Body of pancreas (tissue), 4 donors: ENCODE measurements around the gene SMR3B. TPM values are rescaled to one million over a fixed set of nuclear protein-coding genes. Genes with fewer than 3 reads are reported as not detected.

Experiments
- ATAC-seq: fragments of 150-250 bp; one replicate; pipeline ENCODE4 v1.9.1; 2016
- DNase-seq, 4 donors: peaks; one replicate each; pipeline ENCODE4 v3.0.0-alpha.2; 2019
- H3K27ac ChIP-seq, 4 donors: fragments of 200-600 bp; sonication (generic); 1 replicate in 3 of 4; 2 replicates in 1 of 4; pipeline versions ENCODE4 v1.5.1 to v1.6.1; 2016 to 2019; ENCODE audit warnings: mild to moderate bottlenecking in 1 of 4, mixed read lengths in 1 of 4, moderate library complexity in 1 of 4
- H3K27me3 ChIP-seq, 2 donors: fragments of 200-600 bp; sonication (generic); one replicate each; pipeline ENCODE4 v1.6.0; 2016; ENCODE audit warnings: mild to moderate bottlenecking in 1 of 2
- H3K36me3 ChIP-seq, 2 donors: fragments of 200-600 bp; sonication (generic); replicated peaks in 1 of 2; 2 replicates each; pipeline ENCODE4 v1.5.1; 2016; ENCODE audit warnings: low read depth in 2 of 2; ENCODE audit not compliant: insufficient read depth in 1 of 2
- H3K4me1 ChIP-seq: fragments of 200-600 bp; sonication (generic); one replicate; pipeline ENCODE4 v1.6.0; 2016
- H3K4me3 ChIP-seq, 2 donors: fragments of 200-600 bp; sonication (generic); 1 replicate in 1 of 2; 2 replicates in 1 of 2; pipeline ENCODE4 v1.5.1; 2016 to 2019
- H3K9me3 ChIP-seq, 3 donors: fragments of 200-600 bp; sonication (generic); 1 replicate in 2 of 3; 2 replicates in 1 of 3; pipeline ENCODE4 v1.5.1; 2016
- CTCF ChIP-seq, 7 experiments: fragments of 450-650 bp in 4 of 7; fragments of 200-600 bp in 3 of 7; sonication (generic) in 3 of 7; IDR thresholded peaks; one replicate each; pipeline ENCODE4 v1.5.1; 2016 to 2019; ENCODE audit warnings: antibody characterized with exemption in 7 of 7
- POLR2A ChIP-seq, 3 donors: fragments of 450-650 bp; IDR thresholded peaks; one replicate each; pipeline ENCODE4 v1.6.1; 2016; ENCODE audit warnings: antibody characterized with exemption in 3 of 3, mild to moderate bottlenecking in 2 of 3
- WGBS, 2 donors: methylation state at CpG; one replicate each; pipeline ENCODE4 v1.1.5; 2017; 5-methylcytosine and 5-hydroxymethylcytosine counted together
- intact Hi-C: fragments of 100-400 bp; cut with DNase I; formaldehyde crosslinking; loops from one replicate; pipeline ENCODE4 v1.15.1; 2023
- total RNA-seq, 2 donors: library from RNA; depleted of rRNA; stranded (reverse); fragments of >200 nt; gene quantifications; one replicate each; pipeline ENCODE4 v1.1.0, GENCODE V29; 2016

Gene SMR3B
- total RNA-seq, 2 donors from 2014 or later: not detected

- H3K36me3 ChIP-seq: no peaks in the 10 kb centered on the region
- 65 to 77% methylated on average over 4 of the region's 4 CpGs for WGBS, 2 donors
- intact Hi-C loops: no loop called here
- H3K27ac ChIP-seq: no peak overlapping the region
- H3K4me1 ChIP-seq: no peaks in the 10 kb centered on the region
- H3K9me3 ChIP-seq: no peaks in the 10 kb centered on the region
- DNase-seq (no peak), ATAC-seq (no peak)
- no peaks in the 10 kb centered on the region for H3K27me3 ChIP-seq
- TF ChIP-seq POLR2A (IDR thresholded peaks at IDR 0.05) (no peak), CTCF (IDR thresholded peaks at IDR 0.05) (no peak)
- no peak overlapping the region for H3K4me3 ChIP-seq
Measured at GRCh38 chr4:70371987-70372386, 10.9 kb upstream of the SMR3B start.

- no peaks in the 10 kb centered on the region for H3K36me3 ChIP-seq
- no peak for TF ChIP-seq CTCF (IDR thresholded peaks at IDR 0.05)
- no peak for TF ChIP-seq POLR2A (IDR thresholded peaks at IDR 0.05)
- no peak overlapping the region for H3K27ac ChIP-seq
- no peaks in the 10 kb centered on the region for H3K4me1 ChIP-seq
- 66 to 71% methylated on average over 3 of the region's 3 CpGs for WGBS, 2 donors
- no peaks in the 10 kb centered on the region for H3K9me3 ChIP-seq
- no peak for DNase-seq
- H3K4me3 ChIP-seq: no peak overlapping the region
- ATAC-seq: no peak
- H3K27me3 ChIP-seq: no peaks in the 10 kb centered on the region
- intact Hi-C loops: no loop called here
Measured at GRCh38 chr4:70372760-70373159, 10.2 kb upstream of the SMR3B start.

GRCh38 chr4:70380578-70380977 lies 2.4 kb upstream of the SMR3B start:
- ATAC-seq (no peak), DNase-seq (no peak)
- Histone ChIP-seq H3K27me3 (no peaks in the 10 kb centered on the region), H3K27ac (no peak overlapping the region), H3K9me3 (no peaks in the 10 kb centered on the region), H3K4me1 (no peaks in the 10 kb centered on the region), H3K36me3 (no peaks in the 10 kb centered on the region), H3K4me3 (no peak overlapping the region)
- intact Hi-C loops: no loop called here
- WGBS, 2 donors: 63 to 72% methylated on average over 3 of the region's 3 CpGs
- no peak for TF ChIP-seq CTCF (IDR thresholded peaks at IDR 0.05)
- TF ChIP-seq POLR2A (IDR thresholded peaks at IDR 0.05): no peak

- TF ChIP-seq POLR2A (IDR thresholded peaks at IDR 0.05): no peak
- no peak for TF ChIP-seq CTCF (IDR thresholded peaks at IDR 0.05)
- DNase-seq (no peak), ATAC-seq (no peak)
- H3K36me3 ChIP-seq: no peaks in the 10 kb centered on the region
- no peaks in the 10 kb centered on the region for H3K27me3 ChIP-seq
- WGBS, 2 donors: 53 to 54% methylated on average over 2 of the region's 2 CpGs
- no peak overlapping the region for H3K27ac ChIP-seq
- H3K9me3 ChIP-seq: no peaks in the 10 kb centered on the region
- intact Hi-C loops: no loop called here
- no peaks in the 10 kb centered on the region for H3K4me1 ChIP-seq
- no peak overlapping the region for H3K4me3 ChIP-seq
Measured at GRCh38 chr4:70392057-70392776, 9.3 kb downstream of the SMR3B start.

- DNase-seq (no peak), ATAC-seq (no peak)
- intact Hi-C loops: no loop called here
- no peak within 1 kb of the TSS for H3K4me3 ChIP-seq
- H3K27ac ChIP-seq: no peak within 1 kb of the TSS
- TF ChIP-seq CTCF (IDR thresholded peaks at IDR 0.05) (no peak), POLR2A (IDR thresholded peaks at IDR 0.05) (no peak)
- H3K4me1 ChIP-seq: no peaks in the 10 kb centered on the region
- H3K36me3 ChIP-seq: no peaks in the 10 kb centered on the region
- H3K9me3 ChIP-seq: no peaks in the 10 kb centered on the region
- no peaks in the 10 kb centered on the region for H3K27me3 ChIP-seq
Measured at GRCh38 chr4:70397580-70397979, 14.6 kb downstream of the SMR3B start, which contains the start of gene OPRPN. Gene OPRPN, plus strand, starts transcription at chr4:70397940. Its CDS starts 1,346 bp downstream, at chr4:70399286.
